Measurements from ENCODE around the gene RAE1. TPM values are rescaled to one million over a fixed set of nuclear protein-coding genes. Genes with fewer than 3 reads are reported as not detected.

Gene RAE1
- total RNA-seq, 1 experiment from 2014 or later = 46.3 TPM

DNA sequence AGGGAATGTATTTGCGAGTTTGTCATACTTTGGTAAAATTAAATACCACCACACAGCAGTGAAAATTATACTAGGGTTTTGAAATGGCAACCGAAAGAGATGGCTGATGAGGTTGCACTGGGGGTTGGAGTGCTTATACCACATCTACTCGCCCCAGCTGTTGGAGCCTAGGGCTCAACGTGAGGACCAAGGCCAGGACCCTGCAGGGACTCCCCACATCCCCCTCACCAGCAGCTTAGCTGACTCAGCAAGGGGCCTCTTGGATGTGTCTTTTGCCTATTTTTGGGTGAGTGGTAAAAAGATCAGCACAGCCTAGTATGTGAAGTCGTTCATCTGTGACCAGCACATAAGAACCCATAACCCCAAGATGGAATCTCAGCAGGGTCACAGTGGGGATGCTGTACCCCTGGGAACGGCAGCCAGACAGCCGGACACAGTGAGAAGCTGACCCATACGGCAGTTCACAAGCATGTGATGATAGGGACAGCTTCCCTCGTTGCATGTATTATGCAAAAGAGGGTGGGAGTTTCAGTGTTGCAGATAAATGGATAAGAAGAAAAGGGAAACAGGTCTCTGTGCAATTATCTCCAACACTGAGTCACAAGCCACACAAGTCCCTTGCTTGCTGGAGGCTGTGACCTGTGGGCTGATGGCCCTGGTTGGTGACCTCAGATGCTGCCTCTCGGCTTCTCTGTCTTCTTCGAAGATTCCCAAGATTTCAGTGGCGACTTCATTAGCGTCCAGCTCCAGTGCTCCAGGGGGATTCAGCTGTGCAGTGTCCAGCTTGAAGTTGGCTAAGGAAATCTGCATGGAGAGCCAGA lies 42.4 kb upstream of the RAE1 start:
- Histone ChIP-seq H3K27ac (ENCODE audit: low read depth, low read length) (no peak overlapping the region), H3K4me2 (ENCODE audit: low read length) (no peak overlapping the region), H3K36me3 (ENCODE audit: control insufficient read depth in 1 of 2, insufficient read depth in 2 of 2, low read length in 2 of 2) (no peaks in the 10 kb centered on the region), H3K4me1 (ENCODE audit: control insufficient read depth in 1 of 2, insufficient read depth in 2 of 2, low read length in 2 of 2) (no peaks in the 10 kb centered on the region), H3K79me2 (ENCODE audit: insufficient read depth, low read length) (no peaks in the 10 kb centered on the region), H4K20me1 (ENCODE audit: insufficient read depth) (no peaks in the 10 kb centered on the region), H3K9me2 (ENCODE audit: insufficient read depth) (no peaks in the 10 kb centered on the region), H3K4me3 (replicated peaks in 1 of 2; ENCODE audit: low read depth in 1 of 2, low read length in 2 of 2) (no peak overlapping the region), H3K9me3 (ENCODE audit: control insufficient read depth in 1 of 2, insufficient read depth in 1 of 2, low read depth in 1 of 2, low read length in 2 of 2) (no peaks in the 10 kb centered on the region), H2AFZ (ENCODE audit: low read depth, low read length, poor library complexity, severe bottlenecking) (no peak overlapping the region), H3K27me3 (ENCODE audit: insufficient read depth, low read length) (peaks cover 28% of the 10 kb centered on the region; the same call in 1 of the 2 replicates), H3K9ac (ENCODE audit: low read length) (no peak overlapping the region)
- BruUV-seq (replicated peaks) = no TSS peak
- ATAC-seq (no peak), DNase-seq (ENCODE audit: low read depth, low spot score) (no peak)
- POLR2A ChIA-PET = no interaction called here
- CTCF ChIA-PET = no interaction called here
- RAD21 ChIA-PET (ENCODE audit: low non-redundant PET in 1 of 2, low total read pairs in 2 of 2, uncharacterized antibody in 2 of 2, unreplicated experiment in 2 of 2) = no interaction called here
- TF ChIP-seq SP1 (IDR thresholded peaks at IDR 0.05; ENCODE audit: low read depth) = no peak
- no peak for TF ChIP-seq POLR2A (IDR thresholded peaks at IDR 0.05; ENCODE audit: borderline replicate concordance, extremely low read depth, insufficient read depth, insufficient read length)
- TF ChIP-seq, protein P1, sequence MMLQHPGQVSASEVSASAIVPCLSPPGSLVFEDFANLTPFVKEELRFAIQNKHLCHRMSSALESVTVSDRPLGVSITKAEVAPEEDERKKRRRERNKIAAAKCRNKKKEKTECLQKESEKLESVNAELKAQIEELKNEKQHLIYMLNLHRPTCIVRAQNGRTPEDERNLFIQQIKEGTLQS (IDR thresholded peaks at IDR 0.05) = no peak
- no peak for TF ChIP-seq FOSL1 (IDR thresholded peaks at IDR 0.05; ENCODE audit: low read depth)
- no peak for TF ChIP-seq ZFX (IDR thresholded peaks at IDR 0.05)
- TF ChIP-seq YY1 (IDR thresholded peaks at IDR 0.05; ENCODE audit: extremely low read depth, insufficient replicate concordance, low read depth, low read length) = no peak
- intact Hi-C loops (cut with micrococcal nuclease) = no loop called here

DNA sequence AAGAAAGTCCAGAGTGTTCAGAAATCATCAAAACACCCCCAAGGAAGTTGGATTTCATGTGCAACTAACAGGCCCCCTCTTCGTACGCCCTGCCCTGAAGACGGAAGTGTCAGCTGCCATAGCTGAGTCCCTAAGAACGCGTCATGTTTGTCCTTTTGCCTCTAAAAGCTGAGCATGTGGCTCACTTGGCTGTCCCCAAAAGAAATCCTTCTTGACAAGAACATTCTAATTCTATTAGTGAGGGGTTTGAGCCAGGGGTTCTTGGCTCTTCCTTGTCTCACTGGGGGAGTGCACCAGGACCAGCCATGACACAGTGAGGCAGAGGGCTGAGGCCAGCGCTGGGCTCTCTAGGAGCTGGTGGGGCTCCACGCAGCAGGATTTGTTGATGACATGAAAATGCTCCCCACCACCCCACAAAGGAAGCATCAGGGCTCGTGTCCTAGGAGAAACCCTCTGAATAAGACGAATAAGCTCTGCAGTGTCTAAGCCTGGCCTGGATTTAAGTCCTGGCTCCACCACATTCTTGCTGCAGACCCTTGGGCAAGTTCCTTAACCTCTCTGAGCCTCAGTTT lies 41.4 kb upstream of the RAE1 start:
- Histone ChIP-seq H3K27ac (ENCODE audit: low read depth, low read length) (no peak overlapping the region), H3K4me1 (ENCODE audit: control insufficient read depth in 1 of 2, insufficient read depth in 2 of 2, low read length in 2 of 2) (no peaks in the 10 kb centered on the region), H3K4me3 (replicated peaks in 1 of 2; ENCODE audit: low read depth in 1 of 2, low read length in 2 of 2) (no peak overlapping the region), H4K20me1 (ENCODE audit: insufficient read depth) (no peaks in the 10 kb centered on the region), H2AFZ (ENCODE audit: low read depth, low read length, poor library complexity, severe bottlenecking) (no peak overlapping the region), H3K4me2 (ENCODE audit: low read length) (no peak overlapping the region), H3K9ac (ENCODE audit: low read length) (no peak overlapping the region), H3K79me2 (ENCODE audit: insufficient read depth, low read length) (no peaks in the 10 kb centered on the region), H3K9me2 (ENCODE audit: insufficient read depth) (no peaks in the 10 kb centered on the region), H3K36me3 (ENCODE audit: control insufficient read depth in 1 of 2, insufficient read depth in 2 of 2, low read length in 2 of 2) (no peaks in the 10 kb centered on the region), H3K27me3 (ENCODE audit: insufficient read depth, low read length) (peaks cover 28% of the 10 kb centered on the region; the same call in 1 of the 2 replicates), H3K9me3 (ENCODE audit: control insufficient read depth in 1 of 2, insufficient read depth in 1 of 2, low read depth in 1 of 2, low read length in 2 of 2) (no peaks in the 10 kb centered on the region)
- ChIA-PET POLR2A (no interaction called here), RAD21 (ENCODE audit: low non-redundant PET in 1 of 2, low total read pairs in 2 of 2, uncharacterized antibody in 2 of 2, unreplicated experiment in 2 of 2) (no interaction called here), CTCF (interaction anchor here (2.4 kb wide), 1 partner anchor 23 kb away, joined by 10 read pairs; no protein-coding TSS in a partner anchor)
- DNase-seq (ENCODE audit: low read depth, low spot score) (no peak), ATAC-seq (no peak)
- BruUV-seq (replicated peaks) = no TSS peak
- TF ChIP-seq POLR2AphosphoS5 (IDR thresholded peaks at IDR 0.05; ENCODE audit: low read depth, low read length) = no peak
- TF ChIP-seq, protein P1 (IDR thresholded peaks at IDR 0.05) = no peak
- TF ChIP-seq SIN3A (IDR thresholded peaks at IDR 0.05; ENCODE audit: low read depth) = no peak
- no peak for TF ChIP-seq ZFX (IDR thresholded peaks at IDR 0.05)
- no peak for TF ChIP-seq SP1 (IDR thresholded peaks at IDR 0.05; ENCODE audit: low read depth)
- TF ChIP-seq SRF (IDR thresholded peaks at IDR 0.05; ENCODE audit: low read depth) = no peak
- TF ChIP-seq YY1 (IDR thresholded peaks at IDR 0.05; ENCODE audit: extremely low read depth, insufficient replicate concordance, low read depth, low read length) = no peak
- TF ChIP-seq EZH2 (IDR thresholded peaks at IDR 0.05) = no peak
- TF ChIP-seq EZH2phosphoT487 (IDR thresholded peaks at IDR 0.05; ENCODE audit: borderline replicate concordance) = no peak
- TF ChIP-seq POLR2A (IDR thresholded peaks at IDR 0.05; ENCODE audit: borderline replicate concordance, extremely low read depth, insufficient read depth, insufficient read length) = no peak
- TF ChIP-seq CEBPB (IDR thresholded peaks at IDR 0.05; ENCODE audit: low read depth) = no peak
- TF ChIP-seq ELF1 (IDR thresholded peaks at IDR 0.05; ENCODE audit: borderline replicate concordance, low read depth) = no peak
- no peak for TF ChIP-seq CBX3 (IDR thresholded peaks at IDR 0.05; ENCODE audit: low read depth)
- intact Hi-C loops (cut with micrococcal nuclease) = no loop called here

Data from HCT116 (cell line).